ENCODE results near the gene PCSK6.

GRCh38 chr15:101322016-101322695 is 167.4 kb downstream of the PCSK6 start:
- TF ChIP-seq EZH2 (IDR thresholded peaks at IDR 0.05; ENCODE audit: low read depth, low read length, severe bottlenecking) (no peak), RAD21 (IDR thresholded peaks at IDR 0.05 in 1 of 2, conservative IDR thresholded peaks at IDR 0.05 in 1 of 2; ENCODE audit: low read depth in 2 of 2, low read length in 2 of 2) (no peak), MAFK (IDR thresholded peaks at IDR 0.05; ENCODE audit: low read depth, low read length) (no peak), POLR2A (IDR thresholded peaks at IDR 0.05; ENCODE audit: control extremely low read depth in 1 of 2, low read depth in 2 of 2, low read length in 2 of 2) (no peak), HDAC2 (IDR thresholded peaks at IDR 0.05; ENCODE audit: borderline replicate concordance in 1 of 2, low read depth in 2 of 2, low read length in 2 of 2) (no peak), CREB1 (IDR thresholded peaks at IDR 0.05) (no peak), JUN (IDR thresholded peaks at IDR 0.05; ENCODE audit: low read depth, low read length) (no peak), SIN3A (conservative IDR thresholded peaks at IDR 0.05 in 1 of 2, IDR thresholded peaks at IDR 0.05 in 1 of 2; ENCODE audit: low read depth in 1 of 2, low read length in 2 of 2) (no peak), RFX5 (IDR thresholded peaks at IDR 0.05; ENCODE audit: borderline replicate concordance, low read depth, low read length) (no peak), GTF2F1 (IDR thresholded peaks at IDR 0.05; ENCODE audit: borderline replicate concordance, low read depth, low read length) (no peak)

Measured in H1 (cell line).